Breast epithelium (tissue), 3 donors: Measurements from ENCODE around the gene DDX3Y. TPM values are rescaled to one million over a fixed set of nuclear protein-coding genes. Genes with fewer than 3 reads are reported as not detected.

Experiments
- total RNA-seq, 3 donors: library from RNA; depleted of rRNA; stranded (reverse); fragments of >200 nt; gene quantifications; one replicate each; pipeline ENCODE4 v1.1.0, GENCODE V29; 2016

DDX3Y gene
- total RNA-seq, 3 donors from 2014 or later: under 0.01 to 113 TPM; not detected in 1

Other genes starting within 250 kb of the DDX3Y start
- gene USP9Y, start 203.6 kb upstream of the DDX3Y start, total RNA-seq: 10 to 100 TPM in 1 of 3 donors, under 1 TPM in 1, not detected in 1; under 0.01 to 26.4 TPM